GM19043 (cell line): ENCODE data around the gene OMA1.
"Not testable (repeated sequence)": the region's sequence is repeated elsewhere in the genome, so short reads cannot be mapped to it uniquely, and the experiment has no call there.

Experiments
- ATAC-seq: cut with Tn5 transposase; IDR thresholded peaks from one replicate; pipeline ENCODE4 v1.9.1; 2021; ENCODE audit warnings: low read depth; ENCODE audit not compliant: unreplicated experiment

The OMA1 gene

DNA sequence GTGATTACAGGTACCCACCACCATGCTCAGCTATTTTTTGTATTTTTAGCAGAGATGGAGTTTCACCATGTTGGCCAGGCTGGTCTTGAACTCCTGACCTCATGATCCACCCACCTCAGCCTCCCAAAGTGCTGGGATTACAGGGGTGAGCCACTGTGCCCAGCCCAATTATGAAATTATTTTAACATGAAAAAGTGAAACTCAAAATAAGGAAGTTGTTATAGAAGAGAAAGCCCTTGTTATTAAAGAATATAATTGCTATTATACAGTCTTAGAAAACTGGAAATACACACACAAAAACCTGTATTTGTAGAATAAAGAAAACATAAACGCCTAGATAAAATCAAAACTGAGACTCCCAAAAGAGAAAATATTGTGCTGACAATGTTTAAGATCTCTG, 14.7 kb downstream of the OMA1 start:
- not testable (repeated sequence) for ATAC-seq

GRCh38 chr1:58529284-58529683, 17.2 kb downstream of the OMA1 start:
- no peak for ATAC-seq

DNA sequence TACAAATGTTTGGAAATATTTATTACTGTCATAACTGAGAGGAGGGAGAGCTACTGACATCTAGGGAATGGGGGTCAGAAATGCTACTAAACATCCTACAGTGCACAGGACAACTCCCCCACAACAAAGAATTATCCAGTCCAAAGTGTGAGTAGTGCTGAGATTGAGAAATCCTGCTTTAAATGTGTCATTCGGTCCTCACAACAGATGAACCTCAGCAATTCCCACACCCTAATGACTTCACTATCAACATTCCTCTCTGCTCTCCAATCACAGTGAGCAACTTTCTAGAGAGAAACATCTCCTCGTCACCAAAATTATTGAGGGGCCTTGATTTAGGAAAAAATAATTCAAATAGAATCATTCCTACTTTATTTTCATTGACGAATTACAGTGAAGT, 18.0 kb downstream of the OMA1 start:
- ATAC-seq, result no peak

DNA sequence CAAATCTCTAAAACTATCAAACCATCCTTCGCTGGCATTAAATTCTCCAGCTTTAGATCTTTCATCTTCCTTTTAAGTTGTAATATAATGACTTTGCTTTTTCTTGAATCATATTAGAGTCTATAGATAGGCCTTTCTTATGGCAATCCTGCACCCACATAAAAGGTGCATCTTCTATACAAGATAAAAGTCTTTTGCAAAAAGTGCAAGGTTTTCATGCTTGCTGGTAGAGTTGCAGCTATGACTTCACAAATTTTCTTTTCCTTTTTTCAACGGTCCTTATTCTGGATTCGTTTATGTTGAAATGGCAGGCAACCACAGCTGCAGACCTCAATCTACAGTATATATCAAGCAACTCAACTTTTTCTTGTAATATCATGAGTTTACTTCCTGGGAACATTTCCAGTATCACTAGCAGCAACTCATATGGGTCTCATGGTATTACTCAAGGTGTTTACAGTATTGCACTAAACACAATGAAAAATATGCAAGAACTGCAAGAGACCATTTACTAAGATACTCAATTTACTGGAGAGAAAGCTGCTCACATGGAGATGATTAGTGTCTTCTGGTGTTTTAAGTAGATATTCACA, 22.1 kb downstream of the OMA1 start:
- ATAC-seq, result no peak

- ATAC-seq, result no peak
Observed at GRCh38 chr1:58515794-58516401, 30.6 kb downstream of the OMA1 start.

DNA sequence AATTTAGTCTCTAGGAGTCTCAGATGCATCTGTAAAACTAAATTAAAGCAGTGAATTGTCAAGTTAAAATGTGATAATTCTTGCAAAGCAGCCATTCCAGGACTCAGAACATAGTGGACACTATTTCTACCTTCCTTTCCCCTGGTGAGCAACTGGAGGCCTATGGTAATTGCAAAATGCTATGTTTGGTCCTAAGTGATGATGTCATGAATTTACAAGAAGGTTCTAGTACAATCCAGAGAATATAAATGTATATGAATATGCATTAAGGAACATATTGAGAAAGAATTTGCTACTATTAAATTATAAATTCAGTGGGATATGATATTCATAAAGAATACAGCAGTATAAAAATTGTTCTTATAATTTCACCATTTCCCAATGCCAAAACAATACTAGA, 32.6 kb downstream of the OMA1 start:
- ATAC-seq, result no peak

GRCh38 chr1:58508629-58509028, 37.9 kb downstream of the OMA1 start:
- ATAC-seq, result no peak

GRCh38 chr1:58505286-58505685, 41.2 kb downstream of the OMA1 start:
- no peak for ATAC-seq

- ATAC-seq, result no peak
Observed at GRCh38 chr1:58502519-58502918, 44.0 kb downstream of the OMA1 start.

GRCh38 chr1:58500043-58500442, 46.5 kb downstream of the OMA1 start:
- no peak for ATAC-seq

DNA sequence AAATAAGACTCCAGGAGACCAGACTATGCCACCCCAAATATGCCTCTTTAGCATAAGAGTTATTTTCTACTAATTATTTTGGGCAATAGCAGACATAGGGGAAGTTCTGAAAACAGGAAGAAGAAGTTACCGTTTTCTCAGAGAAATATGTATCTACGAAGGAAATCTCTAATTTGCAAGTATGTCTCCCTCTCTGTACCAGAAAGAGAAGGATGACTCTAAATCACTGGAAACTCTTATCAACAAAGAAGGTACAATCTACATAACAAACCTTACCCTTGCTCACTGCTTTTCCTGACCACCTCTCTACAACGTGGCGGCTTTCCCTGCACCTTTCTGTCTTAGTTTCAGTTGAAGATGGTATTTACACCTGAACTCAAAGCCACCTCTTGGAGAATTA, 49.0 kb downstream of the OMA1 start:
- ATAC-seq, result no peak

- ATAC-seq, result no peak
Observed at GRCh38 chr1:58496042-58496441, 50.5 kb downstream of the OMA1 start.

DNA sequence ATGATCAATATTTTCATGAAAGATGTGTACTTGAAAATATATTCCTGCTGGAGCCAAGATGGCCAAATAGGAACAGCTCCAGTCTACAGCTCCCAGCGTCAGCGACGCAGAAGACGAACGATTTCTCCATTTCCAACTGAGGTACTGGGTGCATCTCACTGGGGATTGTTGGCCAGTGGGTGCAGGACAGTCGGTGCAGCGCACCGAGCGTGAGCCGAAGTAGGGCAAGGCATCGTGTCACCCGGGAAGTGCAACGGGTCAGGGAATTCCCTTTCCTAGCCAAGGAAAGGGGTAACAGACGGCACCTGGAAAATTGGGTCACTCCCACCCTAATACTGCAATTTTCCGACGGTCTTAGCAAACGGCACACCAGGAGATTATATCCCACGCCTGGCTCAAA, 57.6 kb downstream of the OMA1 start:
- not testable (repeated sequence) for ATAC-seq

DNA sequence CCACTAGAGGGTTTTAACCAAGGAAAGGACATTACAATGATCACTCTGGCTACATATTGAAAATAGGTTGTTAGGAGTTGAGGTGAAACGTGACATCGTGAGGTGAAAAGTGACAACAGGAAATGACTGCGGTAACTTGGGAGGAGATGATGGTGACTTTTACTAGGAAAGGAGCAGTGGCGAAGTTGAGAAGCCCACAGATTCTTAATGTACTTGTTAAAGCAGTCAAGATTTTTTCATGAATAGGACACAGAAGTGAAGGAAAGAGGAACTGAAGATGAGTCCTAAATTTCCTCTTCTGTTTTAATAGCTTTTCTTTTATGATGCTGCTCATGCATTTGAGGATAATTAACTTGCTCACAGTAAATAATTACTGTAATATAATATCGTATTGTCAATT, 59.5 kb downstream of the OMA1 start:
- no peak for ATAC-seq

DNA sequence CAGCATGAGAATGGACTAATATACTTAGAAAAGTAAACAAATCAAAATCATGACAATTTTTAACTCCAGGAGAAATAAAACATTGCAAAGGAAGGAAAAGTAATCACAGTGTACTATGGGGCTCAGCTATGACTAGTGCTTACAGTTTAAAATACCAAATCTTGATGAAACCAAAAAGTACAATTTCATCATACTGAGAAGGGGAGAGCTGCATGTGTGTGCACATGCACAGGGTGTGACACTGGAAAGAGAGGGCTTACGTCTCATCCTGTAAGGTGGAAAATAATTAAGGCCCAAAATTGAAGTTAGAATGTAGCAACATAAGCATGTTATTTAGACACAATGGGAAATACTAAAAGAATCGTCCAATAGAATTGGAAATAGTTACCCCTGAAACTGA, 64.6 kb downstream of the OMA1 start:
- ATAC-seq, result no peak

DNA sequence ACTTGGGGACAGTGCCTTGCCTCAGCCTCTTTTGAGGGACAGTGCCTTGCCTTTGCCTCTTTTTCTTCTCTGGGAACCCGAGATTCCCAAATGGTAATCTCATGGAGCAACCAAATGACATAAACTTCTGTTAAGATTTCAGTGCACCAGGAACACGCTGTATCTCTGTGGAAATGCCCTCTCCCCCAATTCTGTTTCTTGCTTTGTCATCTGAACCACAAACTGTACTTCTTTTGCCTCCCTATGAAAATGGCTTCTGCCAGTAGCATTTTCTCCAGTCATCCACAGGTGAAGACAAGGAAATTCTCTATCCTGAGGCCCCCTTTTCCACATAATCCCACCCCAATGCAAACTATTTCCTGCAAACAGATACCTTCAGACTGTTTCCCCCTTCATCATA, 66.3 kb downstream of the OMA1 start:
- no peak for ATAC-seq

DNA sequence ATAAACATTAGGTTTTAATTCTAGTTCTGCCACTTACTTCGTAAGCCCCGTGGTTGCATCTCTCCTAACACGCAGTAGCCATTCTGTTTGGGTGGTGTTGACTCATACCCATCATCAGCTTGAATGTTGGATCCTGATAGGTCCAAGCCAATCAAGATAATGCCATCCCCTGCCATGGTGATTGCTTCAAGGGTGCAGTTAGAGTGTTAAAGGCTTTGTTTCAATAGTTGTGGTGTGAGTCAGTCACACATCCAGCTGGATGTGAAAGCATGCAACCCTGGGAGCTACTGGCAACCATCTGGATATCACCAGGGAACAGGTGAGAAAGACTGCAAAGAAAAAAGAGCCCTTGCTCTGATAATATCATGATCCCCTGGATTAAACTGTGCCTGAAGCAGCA, 69.1 kb downstream of the OMA1 start:
- ATAC-seq, result no peak

GRCh38 chr1:58476179-58476578, 70.3 kb downstream of the OMA1 start:
- ATAC-seq, result no peak

- ATAC-seq, result no peak
Observed at GRCh38 chr1:58469476-58469875, 77.0 kb downstream of the OMA1 start.

- no peak for ATAC-seq
Observed at GRCh38 chr1:58469016-58469415, 77.5 kb downstream of the OMA1 start.

GRCh38 chr1:58468612-58469011, 77.9 kb downstream of the OMA1 start:
- ATAC-seq, result no peak

- ATAC-seq, result no peak
Observed at GRCh38 chr1:58466630-58467241, 79.8 kb downstream of the OMA1 start.
